ENCODE measurements around the gene CDK9. TPM values are rescaled to one million over a fixed set of nuclear protein-coding genes. Genes with fewer than 3 reads are reported as not detected.

Gene CDK9
- total RNA-seq, 1 donor from 2014 or later = 104 TPM

GRCh38 chr9:127801955-127802575 lies 16.2 kb downstream of the CDK9 start:
- intact Hi-C loops (cut with micrococcal nuclease) = loop anchor here (1.0 to 2.0 kb wide), 3 partner anchors 16 to 101 kb away; partner anchors contain the start of gene CDK9

- intact Hi-C loops (cut with micrococcal nuclease) = loop anchor here (1.0 to 2.0 kb wide), 3 partner anchors 17 to 100 kb away; partner anchors contain the start of gene CDK9
These were observed 17.0 kb downstream of the CDK9 start, which contains the start of gene FPGS for GRCh38 chr9:127802576-127803443. Gene FPGS (plus strand): TSS chr9:127802882. CDS start chr9:127802925, 43 bp downstream.

- intact Hi-C loops (cut with micrococcal nuclease) = loop anchor here (2.0 kb wide), 2 partner anchors 33 to 99 kb away; no protein-coding TSS in a partner anchor
These were observed 17.9 kb downstream of the CDK9 start for GRCh38 chr9:127803507-127804352.

GRCh38 chr9:127805620-127806019 lies 19.8 kb downstream of the CDK9 start:
- intact Hi-C loops (cut with micrococcal nuclease) = no loop called here

- intact Hi-C loops (cut with micrococcal nuclease) = no loop called here
These were observed 21.0 kb downstream of the CDK9 start for GRCh38 chr9:127806871-127807270.

GRCh38 chr9:127808347-127809001 lies 22.6 kb downstream of the CDK9 start:
- intact Hi-C loops (cut with micrococcal nuclease) = no loop called here

- intact Hi-C loops (cut with micrococcal nuclease) = no loop called here
These were observed 23.2 kb downstream of the CDK9 start for GRCh38 chr9:127809002-127809539.

GRCh38 chr9:127809540-127810377 lies 23.9 kb downstream of the CDK9 start:
- intact Hi-C loops (cut with micrococcal nuclease) = no loop called here

GRCh38 chr9:127810378-127811187 lies 24.7 kb downstream of the CDK9 start:
- intact Hi-C loops (cut with micrococcal nuclease) = no loop called here

GRCh38 chr9:127812011-127812410 lies 26.2 kb downstream of the CDK9 start:
- intact Hi-C loops (cut with micrococcal nuclease) = no loop called here

GRCh38 chr9:127812936-127813675 lies 27.3 kb downstream of the CDK9 start:
- intact Hi-C loops (cut with micrococcal nuclease) = no loop called here

GRCh38 chr9:127813686-127814226 lies 27.9 kb downstream of the CDK9 start:
- intact Hi-C loops (cut with micrococcal nuclease) = no loop called here

- intact Hi-C loops (cut with micrococcal nuclease) = no loop called here
These were observed 29.0 kb downstream of the CDK9 start for GRCh38 chr9:127814619-127815511.

- intact Hi-C loops (cut with micrococcal nuclease) = no loop called here
These were observed 29.9 kb downstream of the CDK9 start for GRCh38 chr9:127815512-127816361.

GRCh38 chr9:127816362-127816725 lies 30.5 kb downstream of the CDK9 start:
- intact Hi-C loops (cut with micrococcal nuclease) = no loop called here

- intact Hi-C loops (cut with micrococcal nuclease) = no loop called here
These were observed 30.9 kb downstream of the CDK9 start for GRCh38 chr9:127816728-127817127.
